HG03520 (cell line): ENCODE results near the gene RAB33B.
"Not testable (repeated sequence)": the region's sequence is repeated elsewhere in the genome, so short reads cannot be mapped to it uniquely, and the experiment has no call there.

ENCODE experiments used
- ATAC-seq: cut with Tn5 transposase; IDR thresholded peaks from one replicate; pipeline ENCODE4 v1.9.1; 2021; ENCODE audit warnings: mild to moderate bottlenecking, moderate library complexity; ENCODE audit not compliant: unreplicated experiment

The RAB33B gene

GRCh38 chr4:139461022-139461628 is 7.2 kb downstream of the RAB33B start:
- ATAC-seq, result no peak

DNA sequence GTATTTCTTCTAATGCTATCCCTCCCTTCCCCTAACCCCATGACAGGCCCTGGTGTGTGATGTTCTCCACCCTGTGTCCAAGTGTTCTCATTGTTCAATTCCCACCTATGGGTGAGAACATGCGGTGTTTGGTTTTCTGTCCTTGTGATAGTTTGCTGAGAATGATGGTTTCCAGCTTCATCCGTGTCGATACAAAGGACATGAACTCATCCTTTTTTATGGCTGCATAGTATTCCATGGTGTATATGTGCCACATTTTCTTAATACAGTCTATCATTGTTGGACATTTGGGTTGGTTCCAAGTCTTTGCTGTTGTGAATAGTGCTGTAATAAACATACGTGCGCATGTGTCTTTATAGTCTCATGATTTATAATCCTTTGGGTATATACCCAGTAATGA is 10.6 kb downstream of the RAB33B start:
- not testable (repeated sequence) for ATAC-seq

- no peak for ATAC-seq
Observed at GRCh38 chr4:139465922-139466321, 12.0 kb downstream of the RAB33B start.

GRCh38 chr4:139468756-139469155 is 14.8 kb downstream of the RAB33B start:
- not testable (repeated sequence) for ATAC-seq

DNA sequence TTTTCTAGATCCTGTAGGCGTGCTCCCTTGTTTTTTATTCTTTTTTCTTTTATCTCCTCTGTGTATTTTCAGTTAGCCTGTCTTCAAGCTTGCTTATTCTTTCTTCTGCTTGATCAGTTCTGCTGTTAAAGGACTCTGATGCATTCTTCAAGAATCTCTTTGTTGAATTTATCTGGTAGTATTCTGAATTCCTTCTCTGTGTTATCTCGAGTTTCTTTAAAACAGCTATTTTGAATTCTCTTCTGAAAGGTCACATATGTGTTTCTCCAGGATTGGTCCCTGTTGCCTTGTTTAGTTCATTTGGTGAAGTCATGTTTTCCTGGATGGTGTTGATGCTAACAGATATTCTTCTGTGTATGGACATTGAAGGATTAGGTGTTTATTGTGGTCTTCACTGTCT is 15.3 kb downstream of the RAB33B start:
- ATAC-seq, result no peak

DNA sequence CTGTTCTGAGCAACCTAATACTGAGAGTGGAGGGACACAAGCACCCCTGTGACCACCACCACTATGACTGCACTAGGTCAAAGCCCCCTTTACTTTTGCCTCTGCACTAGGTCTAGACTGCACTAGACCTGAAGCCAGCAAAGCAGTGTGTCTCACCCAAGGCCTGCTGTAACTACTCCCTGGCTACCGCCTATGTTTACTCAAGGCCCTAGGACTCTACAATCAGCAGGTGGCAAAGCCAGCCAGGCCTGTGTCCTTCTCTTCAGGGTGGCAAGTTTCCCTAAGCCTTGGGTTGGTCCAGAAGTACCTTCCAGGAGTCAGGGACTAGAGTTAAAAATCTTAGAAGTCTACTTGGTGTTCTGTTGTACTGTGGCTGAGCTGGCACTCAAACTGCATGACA is 15.9 kb downstream of the RAB33B start:
- no peak for ATAC-seq

DNA sequence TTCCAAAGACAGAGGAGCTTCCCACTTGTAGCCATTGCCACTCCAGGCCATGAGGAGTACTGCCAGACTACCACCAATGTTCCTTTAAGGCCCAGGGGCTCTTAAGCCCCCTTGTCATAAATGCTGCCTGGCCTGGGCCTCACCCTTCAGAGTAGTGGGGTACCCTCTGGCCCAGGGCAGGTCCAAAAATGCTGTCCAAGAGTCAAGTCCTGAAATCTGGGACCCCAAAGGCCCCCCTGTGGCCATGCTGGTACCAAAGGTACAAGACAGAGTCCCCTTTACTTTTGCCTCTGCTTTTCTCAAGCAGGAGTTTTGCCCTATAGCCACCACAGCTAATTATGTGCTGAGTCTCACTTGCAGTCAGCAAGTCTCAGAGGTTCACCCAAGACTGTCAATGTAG is 16.4 kb downstream of the RAB33B start:
- ATAC-seq, result no peak

DNA sequence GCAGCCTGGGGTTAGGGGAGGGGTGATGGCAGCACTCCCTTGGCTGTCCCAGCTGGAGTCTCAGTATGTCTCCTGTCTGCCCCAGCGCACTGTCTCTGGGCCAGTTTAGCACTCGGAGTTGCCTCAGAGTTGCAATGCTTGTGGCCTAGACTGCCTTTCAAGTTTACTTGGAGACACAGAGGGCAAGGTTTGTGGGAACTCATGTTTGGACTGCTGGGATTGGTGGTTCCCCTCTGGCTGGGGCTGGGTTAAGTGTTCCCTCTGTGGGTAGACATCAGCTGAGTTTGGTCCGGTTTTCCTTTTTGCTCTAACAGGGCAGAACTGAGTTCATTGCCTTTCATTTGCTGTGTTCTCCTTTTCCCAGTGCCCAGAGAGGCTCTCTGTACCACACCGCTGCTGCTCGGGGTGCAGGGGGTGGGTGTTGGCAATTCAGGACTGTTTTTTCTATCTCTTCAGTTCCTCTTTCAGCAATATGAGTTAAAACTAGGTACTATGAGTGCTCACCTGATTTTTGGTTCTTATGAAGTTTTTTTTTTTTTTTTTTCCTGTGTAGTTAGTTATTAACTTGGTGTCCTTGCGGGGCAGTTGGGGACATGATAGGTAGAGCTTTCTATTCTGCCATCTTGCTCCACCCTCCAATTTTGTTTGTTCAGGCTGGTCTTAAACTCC is 17.2 kb downstream of the RAB33B start:
- no peak for ATAC-seq

GRCh38 chr4:139472852-139473251 is 18.9 kb downstream of the RAB33B start:
- ATAC-seq, result no peak

GRCh38 chr4:139476363-139476762 is 22.4 kb downstream of the RAB33B start:
- no peak for ATAC-seq

DNA sequence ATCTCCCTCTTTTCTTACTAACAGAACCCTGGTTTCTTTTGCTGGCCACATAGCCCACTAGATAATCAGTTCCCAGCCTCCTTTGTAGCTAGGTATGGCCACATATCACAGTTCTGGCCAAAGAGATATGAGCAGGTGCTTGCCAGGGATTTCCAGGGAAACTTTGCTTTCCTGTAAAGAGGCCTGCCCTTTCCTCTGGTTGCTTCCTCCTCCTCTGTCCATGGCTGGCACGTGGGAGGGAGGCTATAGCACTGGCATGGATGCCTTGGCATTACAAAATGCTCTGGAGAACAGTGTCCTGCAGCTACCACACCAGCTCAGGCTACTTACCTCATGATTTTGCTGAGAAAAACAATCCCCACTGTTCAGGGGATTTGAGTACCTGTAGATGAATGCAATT is 27.5 kb downstream of the RAB33B start:
- ATAC-seq, result no peak

DNA sequence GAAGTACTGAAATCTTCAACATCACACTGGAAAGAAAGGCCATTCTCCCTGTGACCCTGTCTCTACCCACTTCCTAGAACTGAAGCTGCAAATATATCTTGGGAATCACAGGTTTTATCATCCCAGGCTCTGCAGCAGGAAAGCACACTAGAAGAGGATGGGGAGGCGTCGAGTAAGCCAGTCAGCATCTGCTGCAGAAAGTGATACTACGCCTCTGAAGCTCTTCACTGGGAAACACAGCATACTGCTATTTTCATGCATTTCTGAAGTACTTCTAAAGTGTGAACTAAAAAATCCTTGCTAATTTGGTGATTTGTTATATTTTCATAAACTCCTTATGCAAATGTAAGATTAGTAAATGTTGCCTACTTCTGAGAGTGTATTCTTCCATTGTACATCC is 29.1 kb downstream of the RAB33B start:
- ATAC-seq, result no peak

- ATAC-seq, result no peak
Observed at GRCh38 chr4:139484783-139485311, 30.9 kb downstream of the RAB33B start.

DNA sequence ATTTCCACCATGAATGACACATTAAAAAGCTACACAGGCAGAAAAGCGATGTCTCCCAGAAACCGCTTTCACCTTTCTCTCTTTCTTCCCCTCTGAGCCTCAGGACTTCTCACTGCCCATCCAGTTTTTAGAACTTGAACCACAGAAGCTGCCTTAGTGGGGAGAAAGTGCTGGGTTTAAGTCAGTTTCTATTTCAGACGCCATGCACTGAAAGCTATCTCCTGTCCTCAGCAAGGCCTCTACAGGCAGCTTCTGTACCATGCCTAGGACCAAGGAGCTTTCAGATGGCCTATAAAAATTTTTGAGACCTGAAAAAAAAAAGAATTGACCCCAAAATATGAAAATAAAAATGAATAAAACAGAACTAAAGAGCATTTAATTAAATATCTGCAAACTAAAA is 34.5 kb downstream of the RAB33B start:
- no peak for ATAC-seq

- ATAC-seq, result no peak
Observed at GRCh38 chr4:139489638-139490037, 35.7 kb downstream of the RAB33B start.

DNA sequence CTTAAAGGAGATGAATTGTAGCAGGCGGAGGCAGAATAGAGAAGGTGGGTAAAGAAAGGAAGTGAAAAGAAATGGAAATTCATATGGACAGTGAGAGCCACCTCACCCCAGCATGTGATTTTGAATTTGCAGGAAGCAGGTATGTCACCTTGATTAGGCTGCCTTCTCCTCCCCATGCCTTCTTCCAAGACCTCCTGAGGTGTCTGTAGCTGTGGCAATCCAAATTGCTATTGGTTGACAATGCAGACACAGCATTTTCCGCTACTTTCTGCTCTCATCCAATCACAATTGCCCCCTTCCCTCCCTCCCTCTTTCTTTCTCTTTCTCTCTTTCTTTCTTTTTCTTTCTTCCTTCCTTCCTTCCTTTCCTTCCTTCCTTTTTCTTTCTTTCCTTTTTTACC is 38.5 kb downstream of the RAB33B start:
- ATAC-seq, result no peak

DNA sequence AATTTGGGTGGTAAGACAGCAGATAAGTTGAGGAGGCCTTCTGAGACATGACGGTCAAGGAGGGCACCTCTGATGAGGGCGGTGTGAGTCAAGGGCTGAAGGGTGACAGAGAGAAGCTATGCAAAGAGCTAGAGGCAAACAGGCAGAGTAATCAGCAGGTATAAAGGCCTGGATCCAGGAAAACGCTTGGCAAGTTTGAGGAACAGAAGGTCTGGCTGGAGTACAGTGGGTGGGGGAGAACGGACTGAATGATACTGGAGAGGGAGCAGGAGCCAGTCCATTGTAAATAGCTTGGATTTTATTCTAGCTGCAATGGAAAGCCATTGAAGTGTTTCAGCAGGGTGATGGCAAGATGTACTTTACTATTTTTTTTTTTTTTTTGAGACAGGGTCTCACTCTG is 39.3 kb downstream of the RAB33B start:
- ATAC-seq, result no peak

DNA sequence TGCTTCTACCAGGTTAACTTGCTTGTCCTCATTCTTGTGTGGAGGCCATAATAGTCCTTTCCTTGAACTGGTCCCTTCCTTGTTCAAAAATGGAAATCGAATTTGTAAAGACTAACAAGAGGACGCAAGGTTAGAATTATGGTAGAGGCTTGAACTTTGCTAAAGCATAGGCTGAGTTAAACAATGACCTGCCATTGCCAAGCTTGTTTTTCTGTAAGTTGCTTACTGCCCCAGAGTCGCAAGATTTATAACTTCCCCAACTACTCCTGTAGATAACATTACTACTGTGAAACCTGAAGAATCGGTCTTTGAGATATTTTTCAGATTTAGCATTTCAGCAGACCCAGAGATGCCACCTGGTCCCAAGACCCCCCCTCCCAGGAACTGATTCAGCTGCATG is 45.3 kb downstream of the RAB33B start:
- no peak for ATAC-seq

DNA sequence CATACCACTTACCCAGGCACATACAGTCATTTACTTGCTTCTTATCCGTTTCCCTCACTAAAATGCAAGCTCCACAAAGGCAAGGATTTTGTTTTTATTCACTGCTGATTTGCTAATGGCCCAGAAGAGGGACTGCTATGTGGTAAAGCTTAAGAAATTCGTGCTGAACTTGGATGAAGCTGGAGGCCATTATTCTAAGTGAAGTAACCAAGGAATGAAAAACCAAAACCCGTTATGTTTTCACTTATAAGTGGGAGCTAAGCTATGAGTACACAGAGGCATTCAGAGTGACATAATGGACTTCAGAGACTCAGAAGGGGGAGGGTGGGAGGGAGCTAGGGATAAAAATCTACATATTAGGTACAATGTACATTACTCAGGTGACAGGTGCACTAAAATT is 47.2 kb downstream of the RAB33B start:
- no peak for ATAC-seq

- ATAC-seq, result no peak
Observed at GRCh38 chr4:139501527-139501926, 47.6 kb downstream of the RAB33B start.

- no peak for ATAC-seq
Observed at GRCh38 chr4:139501927-139502899, 48.3 kb downstream of the RAB33B start.
